Neural progenitor cell (in vitro differentiated cells): ENCODE results near the gene EID1. TPM values are rescaled to one million over a fixed set of nuclear protein-coding genes. Genes with fewer than 3 reads are reported as not detected.
"Not testable (repeated sequence)": the region's sequence is repeated elsewhere in the genome, so short reads cannot be mapped to it uniquely, and the experiment has no call there.

Experiments
- DNase-seq: peaks from one replicate; pipeline ENCODE4 v3.0.0-alpha.2; 2016; ENCODE audit warnings: low spot score
- H2AFZ ChIP-seq: fragments of 200-600 bp; sonication (generic); replicated peaks from 2 replicates; pipeline ENCODE4 v1.6.1; 2016; ENCODE audit warnings: antibody characterized with exemption
- H3F3A ChIP-seq: fragments of 200-600 bp; sonication (generic); 2 replicates; pipeline ENCODE4 v1.6.1; 2016; ENCODE audit warnings: antibody characterized with exemption, low read depth
- H3K27ac ChIP-seq: fragments of 200-600 bp; sonication (generic); 2 replicates; pipeline ENCODE4 v1.5.1; 2016; ENCODE audit warnings: mild to moderate bottlenecking
- H3K27me3 ChIP-seq: fragments of 200-600 bp; sonication (generic); 2 replicates; pipeline ENCODE4 v1.6.1; 2016; ENCODE audit warnings: mild to moderate bottlenecking, moderate library complexity
- H3K36me3 ChIP-seq: fragments of 200-600 bp; sonication (generic); 2 replicates; pipeline ENCODE4 v1.5.1; 2016
- H3K4me1 ChIP-seq: fragments of 200-600 bp; sonication (generic); 2 replicates; pipeline ENCODE4 v1.6.1; 2016; ENCODE audit warnings: mixed run types
- H3K4me2 ChIP-seq: fragments of 200-600 bp; sonication (generic); 2 replicates; pipeline ENCODE4 v1.6.1; 2016
- H3K4me3 ChIP-seq: fragments of 200-600 bp; sonication (generic); 2 replicates; pipeline ENCODE4 v1.5.1; 2016
- H3K79me2 ChIP-seq: fragments of 200-600 bp; sonication (generic); 2 replicates; pipeline ENCODE4 v1.6.1; 2016; ENCODE audit warnings: low read depth
- H3K9ac ChIP-seq: fragments of 200-600 bp; sonication (generic); 2 replicates; pipeline ENCODE4 v1.6.1; 2016
- H3K9me3 ChIP-seq: fragments of 200-600 bp; sonication (generic); 2 replicates; pipeline ENCODE4 v1.5.1; 2016; ENCODE audit warnings: low read depth
- H4K20me1 ChIP-seq: fragments of 200-600 bp; sonication (generic); 2 replicates; pipeline ENCODE4 v1.6.1; 2016; ENCODE audit warnings: low read depth
- H3K27ac Mint-ChIP-seq: 3 replicates; pipeline ENCODE4 v1.8.0; 2021; ENCODE audit warnings: mixed read lengths
- H3K27me3 Mint-ChIP-seq: 2 replicates; pipeline ENCODE4 v1.8.0; 2022; ENCODE audit warnings: low read depth, mild to moderate bottlenecking, inconsistent platforms, moderate library complexity, mixed read lengths; ENCODE audit not compliant: insufficient read depth
- H3K36me3 Mint-ChIP-seq: 3 replicates; pipeline ENCODE4 v1.8.0; 2021; ENCODE audit warnings: mixed read lengths
- H3K4me1 Mint-ChIP-seq: 3 replicates; pipeline ENCODE4 v1.8.0; 2021; ENCODE audit warnings: mixed read lengths
- H3K4me3 Mint-ChIP-seq: 3 replicates; pipeline ENCODE4 v1.8.0; 2021; ENCODE audit warnings: mild to moderate bottlenecking, moderate library complexity, mixed read lengths
- H3K9me3 Mint-ChIP-seq: 3 replicates; pipeline ENCODE4 v1.8.0; 2020; ENCODE audit warnings: mixed read lengths
- EZH2 ChIP-seq: fragments of 200-600 bp; sonication (generic); IDR thresholded peaks from 2 replicates; pipeline ENCODE4 v1.6.1; 2017; ENCODE audit warnings: antibody characterized with exemption, mild to moderate bottlenecking, moderate library complexity
- EZH2phosphoT487 ChIP-seq: fragments of 200-600 bp; sonication (generic); IDR thresholded peaks from 2 replicates; pipeline ENCODE4 v1.6.1; 2017; ENCODE audit warnings: antibody characterized with exemption
- total RNA-seq: library from RNA; depleted of rRNA; stranded (reverse); fragments of >200 nt; gene quantifications from 2 replicates; pipeline ENCODE4 v1.2.3, GENCODE V29; 2015; ENCODE audit warnings: low replicate concordance
- TF ChIP-seq, protein P1 (sequence below): fragments of 200-600 bp; sonication (generic); IDR thresholded peaks from 2 replicates; pipeline ENCODE4 v1.5.1; 2017; ENCODE audit warnings: antibody characterized with exemption, mild to moderate bottlenecking

The EID1 gene
- total RNA-seq, 1 donor from 2014 or later = 292 TPM

DNA sequence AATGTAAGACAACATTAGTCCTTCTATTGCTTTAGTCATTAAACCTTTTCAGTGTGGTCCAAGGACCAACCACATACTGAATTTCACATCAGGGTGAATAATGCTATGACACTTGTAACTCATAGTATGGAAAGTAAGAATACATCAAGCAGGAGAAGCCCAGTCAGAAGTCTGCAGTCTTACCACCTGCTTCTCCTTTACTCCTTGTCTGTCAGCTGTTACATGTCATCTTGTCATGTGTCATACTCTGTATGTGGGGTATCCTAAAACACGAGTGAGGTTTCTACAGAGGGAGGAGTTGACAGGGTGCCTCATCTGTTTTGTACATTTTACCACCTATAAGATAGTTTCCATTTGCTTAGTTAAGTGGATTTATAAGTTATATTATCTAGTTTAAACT lies 32.8 kb upstream of the EID1 start:
- H3K4me3 Mint-ChIP-seq = no peak overlapping the region

GRCh38 chr15:48850648-48851047 lies 27.3 kb upstream of the EID1 start:
- TF ChIP-seq EZH2phosphoT487 = no peak
- TF ChIP-seq EZH2 = no peak
- TF ChIP-seq, protein P1, sequence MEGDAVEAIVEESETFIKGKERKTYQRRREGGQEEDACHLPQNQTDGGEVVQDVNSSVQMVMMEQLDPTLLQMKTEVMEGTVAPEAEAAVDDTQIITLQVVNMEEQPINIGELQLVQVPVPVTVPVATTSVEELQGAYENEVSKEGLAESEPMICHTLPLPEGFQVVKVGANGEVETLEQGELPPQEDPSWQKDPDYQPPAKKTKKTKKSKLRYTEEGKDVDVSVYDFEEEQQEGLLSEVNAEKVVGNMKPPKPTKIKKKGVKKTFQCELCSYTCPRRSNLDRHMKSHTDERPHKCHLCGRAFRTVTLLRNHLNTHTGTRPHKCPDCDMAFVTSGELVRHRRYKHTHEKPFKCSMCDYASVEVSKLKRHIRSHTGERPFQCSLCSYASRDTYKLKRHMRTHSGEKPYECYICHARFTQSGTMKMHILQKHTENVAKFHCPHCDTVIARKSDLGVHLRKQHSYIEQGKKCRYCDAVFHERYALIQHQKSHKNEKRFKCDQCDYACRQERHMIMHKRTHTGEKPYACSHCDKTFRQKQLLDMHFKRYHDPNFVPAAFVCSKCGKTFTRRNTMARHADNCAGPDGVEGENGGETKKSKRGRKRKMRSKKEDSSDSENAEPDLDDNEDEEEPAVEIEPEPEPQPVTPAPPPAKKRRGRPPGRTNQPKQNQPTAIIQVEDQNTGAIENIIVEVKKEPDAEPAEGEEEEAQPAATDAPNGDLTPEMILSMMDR = no peak
- no peak for DNase-seq
- no peaks in the 10 kb centered on the region for H3K36me3 Mint-ChIP-seq
- Histone ChIP-seq H3K4me1 (no peaks in the 10 kb centered on the region), H3K27ac (no peak overlapping the region), H2AFZ (no peak overlapping the region), H3K27me3 (no peaks in the 10 kb centered on the region), H3K4me2 (no peak overlapping the region), H3K9me3 (no peaks in the 10 kb centered on the region), H3F3A (no peaks in the 10 kb centered on the region), H4K20me1 (no peaks in the 10 kb centered on the region), H3K79me2 (no peaks in the 10 kb centered on the region), H3K9ac (no peak overlapping the region), H3K36me3 (no peaks in the 10 kb centered on the region), H3K4me3 (no peak overlapping the region)
- H3K27me3 Mint-ChIP-seq = peaks cover 3% of the 10 kb centered on the region
- H3K4me1 Mint-ChIP-seq = peaks cover 4% of the 10 kb centered on the region
- no peak overlapping the region for H3K4me3 Mint-ChIP-seq
- no peak overlapping the region for H3K27ac Mint-ChIP-seq
- H3K9me3 Mint-ChIP-seq = peaks cover 2% of the 10 kb centered on the region

More for the DNA sequence above, 32.8 kb upstream of the EID1 start:
- Histone ChIP-seq H3F3A (no peaks in the 10 kb centered on the region), H3K9ac (no peak overlapping the region), H3K27me3 (no peaks in the 10 kb centered on the region), H4K20me1 (no peaks in the 10 kb centered on the region), H3K9me3 (no peaks in the 10 kb centered on the region), H3K4me2 (no peak overlapping the region), H3K4me1 (no peaks in the 10 kb centered on the region), H3K79me2 (no peaks in the 10 kb centered on the region), H3K36me3 (no peaks in the 10 kb centered on the region), H3K4me3 (no peak overlapping the region), H3K27ac (no peak overlapping the region), H2AFZ (no peak overlapping the region)
- H3K27me3 Mint-ChIP-seq = peaks cover 3% of the 10 kb centered on the region
- no peak for DNase-seq
- no peak overlapping the region for H3K27ac Mint-ChIP-seq
- H3K9me3 Mint-ChIP-seq = no peaks in the 10 kb centered on the region
- H3K36me3 Mint-ChIP-seq = no peaks in the 10 kb centered on the region
- TF ChIP-seq, protein P1 = no peak
- no peak for TF ChIP-seq EZH2phosphoT487
- no peak for TF ChIP-seq EZH2
- no peaks in the 10 kb centered on the region for H3K4me1 Mint-ChIP-seq

DNA sequence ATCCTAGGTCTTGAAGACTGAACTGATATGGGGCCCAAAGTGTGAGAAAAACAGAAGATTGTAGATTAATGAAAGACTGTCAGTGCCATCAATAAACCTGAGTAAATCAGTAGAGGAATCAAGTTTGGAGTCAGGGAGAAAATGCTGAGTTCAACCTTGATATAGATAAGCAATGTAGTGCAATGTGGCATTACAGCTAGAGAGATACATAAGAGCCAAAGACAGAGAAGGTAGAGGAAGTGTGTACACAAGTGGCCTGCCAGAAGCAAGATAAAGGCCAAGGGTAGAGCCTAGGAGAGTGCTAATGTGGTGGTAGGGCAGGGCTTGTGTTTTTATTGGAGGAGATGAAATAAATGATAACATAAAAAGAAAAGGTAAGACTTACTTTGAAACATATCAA lies 26.0 kb upstream of the EID1 start:
- Histone ChIP-seq H3K27ac (no peak overlapping the region), H2AFZ (no peak overlapping the region), H3K4me3 (no peak overlapping the region), H3K36me3 (no peaks in the 10 kb centered on the region), H3K4me1 (peaks cover 10% of the 10 kb centered on the region), H3K27me3 (no peaks in the 10 kb centered on the region), H3K9me3 (no peaks in the 10 kb centered on the region), H3F3A (no peaks in the 10 kb centered on the region), H3K9ac (no peak overlapping the region), H3K79me2 (no peaks in the 10 kb centered on the region), H3K4me2 (no peak overlapping the region), H4K20me1 (no peaks in the 10 kb centered on the region)
- Mint-ChIP-seq H3K9me3 (peaks cover 2% of the 10 kb centered on the region), H3K27me3 (no peaks in the 10 kb centered on the region), H3K36me3 (no peaks in the 10 kb centered on the region), H3K4me3 (no peak overlapping the region), H3K27ac (no peak overlapping the region), H3K4me1 (peaks cover 12% of the 10 kb centered on the region)
- TF ChIP-seq EZH2phosphoT487 (no peak), EZH2 (no peak)
- TF ChIP-seq, protein P1 = no peak
- DNase-seq = no peak

DNA sequence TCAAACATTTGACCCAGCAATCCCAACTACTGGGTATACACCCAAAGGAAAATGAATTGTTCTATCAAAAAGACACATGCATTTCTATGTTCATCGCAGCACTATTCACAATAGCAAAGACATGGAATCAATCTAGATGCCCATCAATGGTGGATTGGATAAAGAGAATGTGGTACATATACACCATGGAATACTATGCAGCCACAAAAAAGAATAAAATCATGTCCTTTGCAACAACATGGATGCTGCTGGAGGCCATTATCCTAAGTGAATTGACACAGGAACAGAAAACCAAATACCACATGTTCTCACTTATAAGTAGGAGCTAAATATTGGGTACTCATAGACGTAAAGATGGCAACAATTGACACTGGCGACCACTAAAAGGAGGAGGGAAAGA lies 23.5 kb upstream of the EID1 start:
- H3K4me3 ChIP-seq, H3K9ac ChIP-seq, H3K27ac ChIP-seq, H3K36me3 Mint-ChIP-seq, H3K27ac Mint-ChIP-seq, H3K4me2 ChIP-seq, H3K36me3 ChIP-seq, H3K9me3 Mint-ChIP-seq, H3K79me2 ChIP-seq, DNase-seq, H3K9me3 ChIP-seq, H3F3A ChIP-seq, H3K27me3 ChIP-seq, H4K20me1 ChIP-seq, H2AFZ ChIP-seq, H3K27me3 Mint-ChIP-seq: not testable (repeated sequence)
- Mint-ChIP-seq H3K4me3 (peak overlapping the region; percentile 8), H3K4me1 (peaks cover 15% of the 10 kb centered on the region)
- H3K4me1 ChIP-seq = peaks cover 13% of the 10 kb centered on the region
